Right ventricle myocardium superior (tissue), 1 donor: ENCODE data around the gene CUL4A. TPM values are rescaled to one million over a fixed set of nuclear protein-coding genes. Genes with fewer than 3 reads are reported as not detected.
"Not testable (repeated sequence)": the region's sequence is repeated elsewhere in the genome, so short reads cannot be mapped to it uniquely, and the experiment has no call there.

Source experiments
- ATAC-seq: fragments of 200-7000 bp; cut with Tn5 transposase; one replicate; pipeline ENCODE4 v1.9.1; 2020; ENCODE audit warnings: mild to moderate bottlenecking; ENCODE audit not compliant: poor library complexity
- DNase-seq: peaks from one replicate; pipeline ENCODE4 v3.0.0-alpha.2; 2020
- intact Hi-C: fragments of 100-400 bp; cut with DNase I; formaldehyde crosslinking; loops from one replicate; pipeline ENCODE4 v1.11.2; 2022
- total RNA-seq: library from RNA; stranded (reverse); fragmentation: NEBNext Ultra II Directional; extraction: Animal tissue kit (Norgen Biotek cat#: 25700); gene quantifications from one replicate; pipeline ENCODE4 v1.2.1, GENCODE V29; 2021
- donor health status: DM: no; HTN: yes; CAD: no; lungs with severe emphysema.

CUL4A gene
- total RNA-seq, 1 donor from 2014 or later: 141 TPM

DNA sequence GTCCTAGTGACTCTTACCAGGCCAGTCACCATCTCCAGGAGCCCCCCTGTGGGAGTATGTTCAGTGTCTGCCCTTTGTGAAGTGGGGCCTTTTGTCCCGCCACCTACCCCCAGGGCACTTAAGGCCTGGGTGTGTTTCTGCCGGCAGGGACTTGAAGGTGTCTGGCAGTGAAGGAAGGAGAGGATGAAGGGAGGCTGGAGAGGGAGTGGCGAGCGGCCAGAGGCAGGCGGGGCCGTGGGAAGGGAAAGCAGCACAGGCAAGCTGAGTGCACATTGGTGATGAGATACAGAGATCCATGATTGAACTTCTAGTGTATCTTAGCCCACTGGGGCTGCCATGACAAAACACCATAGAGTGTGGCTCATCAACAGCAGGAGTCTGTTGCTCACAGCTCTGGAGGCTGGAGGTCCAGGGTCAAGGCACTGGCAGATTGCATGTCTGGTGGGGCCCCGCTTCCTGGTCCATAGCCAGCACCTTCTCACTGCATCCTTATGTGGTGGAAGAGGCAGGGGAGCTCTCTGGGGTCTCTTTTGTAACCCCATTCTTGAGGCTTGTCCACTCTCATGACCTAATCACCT lies 17.5 kb downstream of the CUL4A start:
- intact Hi-C loops: no loop called here
- no peak for DNase-seq
- ATAC-seq: no peak

DNA sequence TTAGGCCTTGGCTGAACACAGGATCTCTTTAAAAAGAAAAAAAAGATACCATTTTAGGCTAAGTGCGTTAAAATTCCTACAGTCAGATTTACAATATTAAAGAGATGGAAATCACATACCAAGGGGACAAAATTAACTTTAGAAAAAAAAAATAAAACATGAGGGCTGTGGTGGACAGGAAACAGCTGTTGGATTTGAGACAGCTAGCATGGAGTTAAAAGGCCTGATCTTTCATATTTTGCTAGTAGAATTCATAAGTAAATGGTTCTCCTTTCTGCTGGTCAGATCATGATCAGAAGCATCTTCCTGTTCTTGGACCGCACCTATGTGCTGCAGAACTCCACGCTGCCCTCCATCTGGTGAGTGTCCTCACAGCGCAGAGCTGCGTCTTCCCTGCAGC lies 19.7 kb downstream of the CUL4A start:
- intact Hi-C loops: no loop called here
- DNase-seq (no peak), ATAC-seq (no peak)

DNA sequence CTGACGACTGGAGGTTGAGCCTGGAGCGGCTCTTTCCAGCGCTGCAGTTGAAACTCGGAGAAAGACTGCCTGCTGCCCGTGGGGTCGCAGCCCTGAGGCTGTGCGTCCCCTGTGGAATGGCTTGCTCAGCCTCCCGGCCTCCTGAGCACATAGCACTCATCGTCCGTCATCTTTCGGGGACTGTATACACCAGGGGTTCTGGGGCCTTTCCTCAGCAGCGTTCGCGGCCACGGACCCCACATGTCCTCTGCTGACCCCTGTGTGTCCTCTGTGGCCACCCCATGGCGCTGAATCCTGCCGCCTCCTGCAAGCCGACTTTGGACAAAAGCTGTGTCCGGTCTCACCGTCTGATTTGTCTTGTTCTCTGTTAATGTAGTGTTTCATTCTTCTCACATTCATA lies 20.4 kb downstream of the CUL4A start:
- no peak for DNase-seq
- intact Hi-C loops: no loop called here
- ATAC-seq: no peak

DNA sequence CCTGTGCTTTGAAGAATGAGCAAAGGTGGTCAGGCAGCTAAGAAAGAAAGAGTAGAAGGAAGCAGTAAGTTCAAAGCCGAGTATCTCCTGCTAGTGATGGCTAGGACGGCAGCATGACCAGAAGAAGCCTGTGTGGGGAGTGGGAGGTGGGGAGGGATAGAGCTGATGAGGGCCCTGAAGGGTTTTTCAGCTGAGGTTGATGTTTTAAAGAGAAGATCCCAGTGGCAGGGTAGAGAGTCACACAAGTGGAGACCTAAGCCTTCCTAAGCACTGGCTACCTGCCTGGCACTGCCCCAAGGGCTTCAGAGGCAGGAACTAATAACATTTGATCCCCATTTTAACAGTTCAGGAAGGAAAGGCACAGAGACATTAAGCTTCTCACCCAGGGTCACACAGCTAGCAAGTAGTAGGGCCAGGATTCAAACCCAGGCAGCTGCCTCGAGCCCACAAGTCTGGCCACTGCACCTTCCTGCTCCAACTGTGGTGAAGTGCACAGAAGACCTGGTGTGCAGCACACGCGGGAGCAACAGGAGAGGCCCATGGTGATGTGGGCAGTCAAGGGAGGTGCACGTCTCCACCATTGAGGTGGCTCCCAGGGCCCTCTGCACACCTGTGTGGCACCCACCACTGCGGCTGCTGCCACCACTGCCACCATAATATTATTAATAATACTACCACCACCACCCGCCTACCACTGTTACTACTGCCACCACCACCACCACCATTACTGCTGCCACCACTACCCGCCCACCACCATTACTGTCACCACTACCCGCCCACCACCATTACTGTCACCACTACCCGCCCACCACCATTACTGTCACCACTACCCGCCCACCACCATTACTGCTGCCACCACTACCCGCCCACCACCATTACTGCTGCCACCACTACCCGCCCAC lies 22.1 kb downstream of the CUL4A start:
- ATAC-seq: no peak
- no peak for DNase-seq
- intact Hi-C loops: no loop called here

DNA sequence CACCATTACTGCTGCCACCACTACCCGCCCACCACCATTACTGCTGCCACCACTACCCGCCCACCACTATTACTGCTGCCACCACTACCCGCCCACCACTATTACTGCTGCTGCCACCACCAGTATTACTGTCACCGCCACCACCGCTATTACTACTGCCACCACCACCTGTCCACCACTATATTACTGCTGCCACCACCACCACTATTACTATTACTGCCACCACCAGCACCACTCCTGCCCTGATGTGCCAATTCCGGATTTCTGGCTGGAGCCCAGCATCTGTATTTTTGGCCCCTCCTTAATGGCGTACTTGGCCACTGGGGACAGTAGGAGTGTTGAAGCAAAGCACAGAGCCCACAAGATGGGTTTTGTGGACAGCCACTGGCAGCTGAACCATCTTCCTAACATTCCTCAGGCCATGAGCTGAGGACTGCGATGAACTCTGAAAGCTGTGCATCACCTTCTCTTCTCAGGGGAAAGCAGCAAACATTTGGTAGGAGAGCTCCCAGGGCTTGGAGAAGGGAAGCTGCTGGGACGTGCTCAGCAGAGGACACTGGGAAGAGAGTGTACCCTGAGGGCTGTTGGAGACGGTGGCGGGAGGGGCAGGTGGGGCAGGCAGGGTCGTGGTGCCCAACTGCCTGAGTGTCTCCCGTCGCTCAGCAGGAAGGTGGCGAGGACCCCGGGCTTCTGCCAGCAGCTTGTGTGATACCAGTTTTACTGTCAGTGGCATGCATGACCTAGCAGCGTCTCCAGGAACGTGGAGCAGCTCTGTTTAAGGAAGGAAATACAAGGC lies 23.0 kb downstream of the CUL4A start:
- peak; percentile 44 for DNase-seq
- ATAC-seq: peak; percentile 61
- intact Hi-C loops: no loop called here

DNA sequence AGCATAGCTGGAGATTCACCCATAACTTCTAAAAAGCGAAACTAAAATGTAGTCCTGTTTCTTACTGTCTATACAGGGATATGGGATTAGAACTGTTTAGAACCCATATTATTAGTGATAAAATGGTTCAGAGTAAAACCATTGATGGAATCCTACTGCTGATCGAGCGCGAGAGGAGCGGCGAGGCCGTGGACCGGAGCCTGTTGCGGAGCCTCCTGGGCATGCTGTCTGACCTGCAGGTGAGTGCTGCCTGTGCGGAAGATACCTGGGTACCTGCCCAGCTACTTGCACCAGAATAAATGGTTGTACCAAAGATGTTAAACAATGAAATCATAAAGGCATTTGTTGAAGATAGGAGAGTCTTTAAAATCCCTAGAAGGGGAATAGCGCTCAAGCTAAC lies 23.7 kb downstream of the CUL4A start:
- ATAC-seq (no peak), DNase-seq (no peak)
- intact Hi-C loops: no loop called here

DNA sequence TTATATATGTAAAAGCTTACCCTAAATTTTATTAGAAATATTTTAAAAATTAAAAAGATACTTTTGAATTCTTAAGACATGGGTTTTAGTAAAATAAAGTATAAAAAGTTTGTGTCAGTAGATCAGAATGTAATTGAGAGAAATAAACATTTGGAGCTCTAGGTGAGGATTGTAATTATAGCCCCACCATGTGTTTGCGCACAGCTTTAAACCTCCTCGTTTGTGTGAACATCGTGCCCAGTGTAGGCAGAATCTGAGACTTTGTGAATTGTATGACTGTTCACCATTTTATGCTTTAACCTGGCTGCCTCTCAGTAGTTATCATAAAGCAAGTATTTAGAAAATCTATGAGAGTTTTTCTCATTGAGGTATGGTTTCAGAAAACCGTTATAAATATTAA lies 29.1 kb downstream of the CUL4A start:
- intact Hi-C loops: no loop called here
- no peak for DNase-seq
- ATAC-seq: no peak

DNA sequence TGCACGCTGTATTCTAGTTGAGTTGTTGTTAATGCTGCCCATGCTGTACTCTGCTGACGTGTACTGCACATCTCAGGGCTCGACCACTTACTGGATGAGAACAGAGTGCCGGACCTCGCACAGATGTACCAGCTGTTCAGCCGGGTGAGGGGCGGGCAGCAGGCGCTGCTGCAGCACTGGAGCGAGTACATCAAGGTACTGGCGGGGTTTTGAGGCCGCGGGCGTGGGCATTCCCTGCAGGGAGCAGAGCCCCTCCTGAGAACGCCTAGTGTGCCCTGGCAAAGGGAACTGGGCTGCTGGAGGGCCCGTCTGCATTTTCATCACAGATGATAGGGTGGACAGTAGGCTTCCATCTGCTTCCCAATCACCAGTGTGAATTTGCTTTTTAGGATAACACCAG lies 29.9 kb downstream of the CUL4A start:
- intact Hi-C loops: no loop called here
- DNase-seq (no peak), ATAC-seq (no peak)

DNA sequence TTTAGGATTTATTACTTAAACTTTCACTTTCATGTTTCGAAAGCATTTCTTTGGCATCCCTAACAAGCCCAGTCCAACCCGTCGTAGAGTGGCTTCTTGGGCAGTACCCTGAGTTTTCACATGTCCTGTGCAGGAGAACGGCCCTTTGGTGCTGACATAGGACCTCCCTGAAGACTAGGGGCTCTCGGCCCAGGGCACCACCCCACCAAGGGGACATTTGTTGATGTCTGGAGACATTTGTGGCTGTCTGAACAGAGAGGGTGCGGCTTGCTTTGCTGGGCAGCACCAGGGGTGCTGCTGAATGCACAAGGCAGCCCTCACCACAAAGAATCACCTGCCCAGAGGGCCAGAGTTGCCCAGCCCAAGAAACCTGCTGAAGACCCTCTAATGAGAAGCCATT lies 30.6 kb downstream of the CUL4A start:
- DNase-seq (no peak), ATAC-seq (no peak)
- intact Hi-C loops: no loop called here

DNA sequence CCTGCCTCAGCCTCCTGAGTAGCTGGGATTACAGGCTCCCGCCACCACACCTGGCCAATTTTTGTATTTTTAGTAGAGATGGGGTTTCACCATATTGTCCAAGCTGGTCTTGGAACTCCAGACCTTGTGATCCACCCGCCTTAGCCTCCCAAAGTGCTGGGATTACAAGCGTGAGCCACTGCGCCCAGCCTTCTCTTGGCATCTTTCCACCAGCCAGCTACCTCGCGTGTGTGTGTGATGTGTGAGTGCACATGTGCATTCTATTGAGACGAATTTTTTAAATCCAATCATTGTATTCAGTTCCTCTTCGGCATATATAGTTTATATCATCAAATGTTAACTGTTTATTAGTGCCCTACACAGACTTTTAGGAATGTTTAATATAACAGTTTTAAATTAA lies 32.2 kb downstream of the CUL4A start:
- ATAC-seq, DNase-seq, intact Hi-C loops: not testable (repeated sequence)

DNA sequence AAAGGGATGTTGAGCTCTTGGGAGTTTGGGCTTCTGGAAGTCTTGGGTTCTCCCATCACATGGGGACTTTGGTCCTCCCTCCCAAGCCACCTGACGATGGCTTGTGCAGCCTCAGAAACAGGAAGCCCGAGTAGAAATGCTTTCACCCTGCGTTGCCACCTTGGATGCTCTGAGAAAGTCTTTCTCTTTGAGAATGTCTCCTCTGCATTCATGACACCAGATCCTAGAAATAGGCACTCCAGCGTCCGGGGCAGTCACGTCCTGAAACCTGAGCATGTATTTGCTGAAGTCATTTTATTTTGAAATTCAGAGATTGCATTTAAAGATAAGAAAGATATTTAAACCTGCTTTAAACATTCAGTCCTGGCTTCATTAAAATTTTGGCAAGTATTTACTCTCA lies 34.4 kb downstream of the CUL4A start:
- ATAC-seq (no peak), DNase-seq (no peak)
- intact Hi-C loops: no loop called here

DNA sequence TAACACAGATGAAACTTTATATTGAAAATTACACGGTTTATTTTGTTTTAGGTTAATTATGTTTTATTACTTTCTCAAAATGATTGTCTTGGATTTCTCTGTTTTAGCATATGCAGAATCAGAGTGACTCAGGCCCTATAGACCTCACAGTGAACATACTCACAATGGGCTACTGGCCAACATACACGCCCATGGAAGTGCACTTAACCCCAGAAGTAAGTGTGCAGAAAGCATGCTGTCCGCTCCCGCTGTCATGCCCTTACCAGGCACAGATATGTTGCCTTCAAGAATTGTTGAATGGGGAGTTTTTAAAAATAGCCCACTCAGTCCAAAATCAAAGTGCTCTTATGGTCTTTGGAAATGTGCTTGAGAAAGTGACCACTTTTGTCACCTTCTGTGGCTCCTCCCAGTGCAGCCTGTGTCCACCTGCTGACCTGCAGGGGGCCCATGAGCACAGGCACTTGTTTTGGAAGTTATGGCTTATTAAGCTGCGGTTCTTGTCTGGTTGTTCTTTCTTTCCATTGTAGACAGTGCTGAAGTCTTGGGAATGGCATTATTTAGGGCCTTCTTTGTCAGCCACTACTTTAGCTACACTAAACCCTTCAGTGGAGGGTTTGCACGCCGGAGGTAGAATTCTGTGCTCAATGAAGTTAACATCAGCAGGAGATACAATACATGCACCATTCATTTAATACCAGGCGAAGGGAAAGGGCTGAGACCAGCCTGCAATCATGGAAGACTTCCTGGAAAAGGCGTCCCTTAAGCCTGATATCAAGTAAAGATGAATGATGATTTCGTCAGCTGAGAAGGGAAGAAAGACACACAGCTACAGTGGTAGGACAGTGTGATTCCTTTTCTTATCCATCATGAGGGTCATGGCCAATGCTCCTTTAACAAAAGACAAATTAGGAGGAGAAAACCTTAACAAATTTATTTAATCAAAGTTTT lies 36.7 kb downstream of the CUL4A start:
- ATAC-seq: no peak
- intact Hi-C loops: no loop called here
- no peak for DNase-seq

DNA sequence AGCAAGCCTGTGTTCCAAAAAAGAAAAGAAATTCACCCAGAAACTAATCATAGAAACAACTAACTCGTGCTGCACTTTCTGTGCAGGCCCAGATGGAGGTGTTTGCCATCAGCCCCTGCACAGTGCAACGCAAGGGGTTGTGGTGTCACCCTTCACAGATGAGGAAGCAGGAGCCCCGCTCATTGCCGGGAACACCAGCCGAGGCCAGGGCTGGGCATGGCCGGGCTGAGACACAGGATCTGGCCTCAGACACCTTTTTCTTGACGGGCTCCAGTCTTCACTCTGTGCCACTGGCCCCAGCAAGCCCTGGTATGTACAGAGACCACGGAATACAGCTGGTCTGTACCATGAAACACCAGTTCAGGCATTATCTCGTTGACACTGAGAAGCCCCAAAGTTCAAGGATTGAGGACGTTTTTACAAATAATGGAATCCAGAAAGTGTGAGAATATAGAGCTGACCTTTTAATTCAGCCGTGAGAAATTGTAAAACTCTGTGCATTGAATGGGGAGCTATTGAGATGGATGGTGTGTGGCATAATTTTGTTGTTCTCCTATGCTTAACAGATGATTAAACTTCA lies 43.2 kb downstream of the CUL4A start:
- DNase-seq (no peak), ATAC-seq (no peak)
- intact Hi-C loops: no loop called here

DNA sequence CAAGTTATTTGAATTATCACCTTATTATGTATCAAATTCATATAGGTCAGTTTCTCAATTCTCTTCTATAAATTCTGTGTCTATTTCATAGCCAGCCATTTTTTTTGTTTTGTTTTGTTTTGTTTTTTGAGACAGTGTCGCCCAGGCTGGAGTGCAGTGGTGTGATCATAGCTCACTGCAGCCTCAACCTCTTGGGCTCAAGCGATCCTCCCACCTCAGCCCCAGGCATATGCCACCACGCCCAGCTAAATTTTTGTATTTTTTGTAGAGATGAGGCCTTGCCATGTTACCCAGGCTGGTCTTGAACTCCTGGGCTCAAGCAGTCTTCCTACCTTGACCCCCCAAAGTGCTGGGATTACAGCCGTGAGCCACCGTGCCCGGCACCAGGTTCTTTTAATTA lies 48.5 kb downstream of the CUL4A start:
- intact Hi-C loops, DNase-seq, ATAC-seq: not testable (repeated sequence)

DNA sequence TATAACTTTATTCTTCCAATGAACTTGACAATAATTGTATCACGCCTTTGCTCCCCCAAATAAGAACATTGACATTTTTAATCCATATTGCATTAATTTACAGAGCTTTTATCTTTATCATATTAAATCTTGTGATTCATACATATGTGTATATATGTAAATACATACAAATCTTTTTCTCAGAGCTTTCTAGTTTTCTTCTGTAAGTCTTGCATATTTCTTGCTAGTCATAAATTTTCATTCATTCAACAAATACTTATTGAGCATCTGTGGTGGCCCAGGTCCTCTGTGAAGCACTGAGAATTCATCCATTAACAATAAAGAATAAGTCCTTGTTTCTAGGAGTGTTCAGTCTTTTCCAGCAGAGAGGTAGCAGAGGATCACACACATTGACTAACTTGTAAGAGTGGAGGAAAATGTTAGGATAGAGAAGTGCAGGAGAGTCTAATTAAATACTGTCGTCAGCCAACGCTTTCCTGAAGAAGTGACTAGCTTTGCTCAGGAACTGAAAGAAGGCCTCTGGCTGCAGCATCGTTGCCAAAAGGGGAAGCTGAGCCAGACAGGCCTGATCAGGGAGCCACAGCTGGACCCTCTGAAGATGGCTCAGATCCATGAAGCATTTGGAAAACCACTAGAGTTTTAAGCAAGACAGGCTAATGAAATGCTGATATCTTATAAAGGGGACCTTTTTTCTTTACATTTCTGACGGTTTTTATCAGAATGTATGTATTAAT lies 49.1 kb downstream of the CUL4A start:
- ATAC-seq: no peak
- no peak for DNase-seq
- intact Hi-C loops: no loop called here

DNA sequence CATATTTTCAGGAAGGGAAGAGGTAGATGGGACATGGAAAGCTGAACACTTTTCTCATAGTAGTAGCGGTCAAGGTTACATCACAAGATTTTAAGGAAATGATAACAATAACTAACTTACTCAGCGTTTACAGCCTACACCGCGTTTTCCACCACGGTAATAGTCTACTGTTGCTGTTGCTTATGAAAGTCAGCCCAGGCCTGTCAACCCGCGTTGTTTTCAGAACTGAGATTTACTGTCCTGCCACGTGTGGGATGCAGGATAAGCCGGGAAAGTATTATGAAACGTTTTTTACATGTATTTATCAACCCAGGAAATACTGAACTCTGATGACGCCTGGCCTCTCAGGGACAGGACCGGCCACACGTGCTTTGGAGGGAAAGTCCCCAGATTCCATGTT lies 51.6 kb downstream of the CUL4A start:
- intact Hi-C loops: no loop called here
- no peak for ATAC-seq
- DNase-seq: no peak

DNA sequence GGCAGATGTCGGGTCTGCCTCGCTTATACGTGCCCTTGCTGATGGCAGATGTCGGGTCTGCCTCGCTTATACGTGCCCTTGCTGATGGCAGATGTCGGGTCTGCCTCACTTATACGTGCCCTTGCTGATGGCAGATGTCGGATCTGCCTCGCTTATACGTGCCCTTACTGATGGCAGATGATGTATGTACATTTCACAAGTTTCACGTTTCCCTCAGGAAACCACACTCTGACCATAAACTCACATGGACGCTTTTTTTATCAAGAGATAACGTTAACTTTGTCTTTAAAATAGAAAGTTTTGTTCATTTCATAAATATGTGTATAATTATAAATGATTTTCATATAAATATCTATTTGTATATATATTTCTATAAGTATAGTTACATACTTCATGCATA lies 53.6 kb downstream of the CUL4A start:
- DNase-seq, intact Hi-C loops, ATAC-seq: not testable (repeated sequence)
